Measurements from ENCODE around the gene OR10A2.

OR10A2 gene

GRCh38 chr11:6856871-6857270 lies 6.0 kb upstream of the OR10A2 start:
- H3K4me3 ChIP-seq (ENCODE audit: low read depth, low read length, poor library complexity, severe bottlenecking) = no peak overlapping the region
- no peak overlapping the region for H3K27ac ChIP-seq (ENCODE audit: low read depth, low read length, poor library complexity, severe bottlenecking)
- no peaks in the 10 kb centered on the region for H3K4me1 ChIP-seq (ENCODE audit: insufficient read depth, low read length, severe bottlenecking)
- no peaks in the 10 kb centered on the region for H3K79me2 ChIP-seq (ENCODE audit: insufficient read depth, low read length)
- TF ChIP-seq CTCF (IDR thresholded peaks at IDR 0.05; ENCODE audit: low read length) (no peak), EZH2 (IDR thresholded peaks at IDR 0.05; ENCODE audit: borderline replicate concordance, low read length) (no peak)
- H3K27me3 ChIP-seq (ENCODE audit: insufficient read depth, low read length) = no peaks in the 10 kb centered on the region
- H4K20me1 ChIP-seq (ENCODE audit: insufficient read depth, low read length) = no peaks in the 10 kb centered on the region
- H2AFZ ChIP-seq (ENCODE audit: low read length) = no peak overlapping the region
- H3K36me3 ChIP-seq (ENCODE audit: insufficient read depth, low read length) = no peaks in the 10 kb centered on the region
- no peaks in the 10 kb centered on the region for H3F3A ChIP-seq (ENCODE audit: insufficient read depth, low read length)
- H3K4me2 ChIP-seq (ENCODE audit: low read length) = no peak overlapping the region
- no peak overlapping the region for H3K9ac ChIP-seq (ENCODE audit: low read length)
- no peaks in the 10 kb centered on the region for H3K9me2 ChIP-seq (ENCODE audit: low read depth, low read length)
- peaks cover 6% of the 10 kb centered on the region for H3K9me3 ChIP-seq (ENCODE audit: low read length)

GRCh38 chr11:6864438-6864837 lies 1.6 kb downstream of the OR10A2 start:
- H2AFZ ChIP-seq (ENCODE audit: low read length) = no peak overlapping the region
- no peak overlapping the region for H3K9ac ChIP-seq (ENCODE audit: low read length)
- H3K27ac ChIP-seq (ENCODE audit: low read depth, low read length, poor library complexity, severe bottlenecking) = no peak overlapping the region
- no peaks in the 10 kb centered on the region for H3K4me1 ChIP-seq (ENCODE audit: insufficient read depth, low read length, severe bottlenecking)
- H4K20me1 ChIP-seq (ENCODE audit: insufficient read depth, low read length) = no peaks in the 10 kb centered on the region
- H3K27me3 ChIP-seq (ENCODE audit: insufficient read depth, low read length) = no peaks in the 10 kb centered on the region
- no peaks in the 10 kb centered on the region for H3K9me2 ChIP-seq (ENCODE audit: low read depth, low read length)
- H3K4me2 ChIP-seq (ENCODE audit: low read length) = no peak overlapping the region
- no peaks in the 10 kb centered on the region for H3F3A ChIP-seq (ENCODE audit: insufficient read depth, low read length)
- no peak for TF ChIP-seq EZH2 (IDR thresholded peaks at IDR 0.05; ENCODE audit: borderline replicate concordance, low read length)
- no peak for TF ChIP-seq CTCF (IDR thresholded peaks at IDR 0.05; ENCODE audit: low read length)
- H3K79me2 ChIP-seq (ENCODE audit: insufficient read depth, low read length) = no peaks in the 10 kb centered on the region
- no peak overlapping the region for H3K4me3 ChIP-seq (ENCODE audit: low read depth, low read length, poor library complexity, severe bottlenecking)
- no peaks in the 10 kb centered on the region for H3K9me3 ChIP-seq (ENCODE audit: low read length)
- H3K36me3 ChIP-seq (ENCODE audit: insufficient read depth, low read length) = no peaks in the 10 kb centered on the region

- no peaks in the 10 kb centered on the region for H3K9me2 ChIP-seq (ENCODE audit: low read depth, low read length)
- no peak overlapping the region for H3K4me3 ChIP-seq (ENCODE audit: low read depth, low read length, poor library complexity, severe bottlenecking)
- no peak overlapping the region for H3K27ac ChIP-seq (ENCODE audit: low read depth, low read length, poor library complexity, severe bottlenecking)
- H3K9ac ChIP-seq (ENCODE audit: low read length) = no peak overlapping the region
- TF ChIP-seq CTCF (IDR thresholded peaks at IDR 0.05; ENCODE audit: low read length) (no peak), EZH2 (IDR thresholded peaks at IDR 0.05; ENCODE audit: borderline replicate concordance, low read length) (no peak)
- H3F3A ChIP-seq (ENCODE audit: insufficient read depth, low read length) = no peaks in the 10 kb centered on the region
- H3K4me1 ChIP-seq (ENCODE audit: insufficient read depth, low read length, severe bottlenecking) = no peaks in the 10 kb centered on the region
- no peak overlapping the region for H2AFZ ChIP-seq (ENCODE audit: low read length)
- H3K79me2 ChIP-seq (ENCODE audit: insufficient read depth, low read length) = no peaks in the 10 kb centered on the region
- no peaks in the 10 kb centered on the region for H4K20me1 ChIP-seq (ENCODE audit: insufficient read depth, low read length)
- no peaks in the 10 kb centered on the region for H3K36me3 ChIP-seq (ENCODE audit: insufficient read depth, low read length)
- no peaks in the 10 kb centered on the region for H3K9me3 ChIP-seq (ENCODE audit: low read length)
- no peak overlapping the region for H3K4me2 ChIP-seq (ENCODE audit: low read length)
- H3K27me3 ChIP-seq (ENCODE audit: insufficient read depth, low read length) = no peaks in the 10 kb centered on the region
Measured at GRCh38 chr11:6871278-6871677, 8.4 kb downstream of the OR10A2 start.

Data from OCI-LY1 (cell line).